H4 (cell line): Measurements from ENCODE around the gene BAX. TPM values are rescaled to one million over a fixed set of nuclear protein-coding genes. Genes with fewer than 3 reads are reported as not detected.
"Not testable (repeated sequence)": the region's sequence is repeated elsewhere in the genome, so short reads cannot be mapped to it uniquely, and the experiment has no call there.

Experiments
- DNase-seq: peaks from one replicate; pipeline ENCODE4 v3.0.0-alpha.2; 2015; ENCODE audit warnings: low spot score
- total RNA-seq: library from RNA; depleted of rRNA; stranded (reverse); fragments of >200 nt; shearing (Covaris generic); gene quantifications from 2 replicates; pipeline ENCODE4 v1.2.3, GENCODE V29; 2014; rRNA removed

BAX gene
- total RNA-seq = 132 and 135 TPM in 2 replicates

GRCh38 chr19:48954595-48955307, at the start of gene BAX:
TSS of gene BAX (plus strand) at chr19:48954875. CDS start at chr19:48954929, 54 bp downstream.
- DNase-seq = peak; percentile 99

DNA sequence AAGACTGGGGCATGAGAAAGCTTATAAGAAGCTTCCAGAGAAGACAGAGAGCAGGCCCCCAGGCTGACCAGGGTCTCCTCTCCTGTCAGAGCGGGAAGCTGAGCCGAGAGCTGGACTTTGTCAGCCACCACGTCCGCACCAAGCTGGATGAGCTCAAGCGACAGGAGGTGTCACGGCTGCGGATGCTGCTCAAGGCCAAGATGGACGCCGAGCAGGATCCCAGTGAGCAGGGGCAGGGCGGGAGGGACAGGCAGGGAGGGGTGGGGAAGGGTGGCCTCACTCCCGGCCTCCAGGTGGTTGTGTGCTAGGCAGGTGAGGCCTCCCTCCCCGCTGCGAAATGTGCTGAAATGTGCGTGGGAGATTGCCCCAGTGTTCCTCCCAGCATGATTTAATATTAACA, 49.0 kb upstream of the BAX start:
- DNase-seq = no peak

DNA sequence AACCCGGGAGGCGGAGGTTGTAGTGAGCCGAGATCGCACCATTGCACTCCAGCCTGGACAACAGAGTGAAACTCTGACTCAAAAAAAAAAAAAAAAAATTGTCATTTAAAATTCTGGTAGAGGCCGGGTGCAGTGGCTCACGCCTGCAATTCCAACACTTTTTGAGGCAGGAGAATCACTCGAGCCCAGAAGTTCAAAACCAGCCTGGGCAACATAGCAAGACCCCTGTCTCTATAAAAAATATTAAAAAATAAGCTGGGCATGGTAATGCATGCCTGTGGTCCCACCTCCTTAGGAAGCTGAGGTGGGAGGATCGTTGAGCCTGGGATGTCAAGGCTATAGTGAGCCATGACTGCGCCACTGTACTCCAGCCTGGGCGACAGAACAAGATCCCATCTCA, 48.4 kb upstream of the BAX start:
- no peak for DNase-seq

DNA sequence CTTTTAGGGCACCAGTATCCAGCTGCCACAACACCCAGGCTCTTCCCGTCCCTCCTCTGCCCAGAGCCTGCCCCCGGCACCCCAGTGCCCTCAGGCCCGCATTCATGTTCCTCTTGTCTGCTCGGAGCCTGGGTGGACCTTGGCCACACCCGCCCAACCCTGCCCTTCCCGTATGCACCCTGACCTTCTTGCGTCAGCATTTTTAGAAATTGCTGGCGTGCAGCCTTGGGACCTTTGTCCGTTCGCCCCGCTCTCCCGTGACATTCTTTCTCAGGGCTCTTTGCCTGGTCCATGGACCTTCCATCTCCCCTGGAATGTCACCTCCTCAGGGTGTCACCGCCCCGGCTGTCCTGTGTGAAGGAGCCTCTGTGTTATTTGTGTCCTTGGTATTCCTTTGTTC, 47.0 kb upstream of the BAX start:
- DNase-seq = no peak

DNA sequence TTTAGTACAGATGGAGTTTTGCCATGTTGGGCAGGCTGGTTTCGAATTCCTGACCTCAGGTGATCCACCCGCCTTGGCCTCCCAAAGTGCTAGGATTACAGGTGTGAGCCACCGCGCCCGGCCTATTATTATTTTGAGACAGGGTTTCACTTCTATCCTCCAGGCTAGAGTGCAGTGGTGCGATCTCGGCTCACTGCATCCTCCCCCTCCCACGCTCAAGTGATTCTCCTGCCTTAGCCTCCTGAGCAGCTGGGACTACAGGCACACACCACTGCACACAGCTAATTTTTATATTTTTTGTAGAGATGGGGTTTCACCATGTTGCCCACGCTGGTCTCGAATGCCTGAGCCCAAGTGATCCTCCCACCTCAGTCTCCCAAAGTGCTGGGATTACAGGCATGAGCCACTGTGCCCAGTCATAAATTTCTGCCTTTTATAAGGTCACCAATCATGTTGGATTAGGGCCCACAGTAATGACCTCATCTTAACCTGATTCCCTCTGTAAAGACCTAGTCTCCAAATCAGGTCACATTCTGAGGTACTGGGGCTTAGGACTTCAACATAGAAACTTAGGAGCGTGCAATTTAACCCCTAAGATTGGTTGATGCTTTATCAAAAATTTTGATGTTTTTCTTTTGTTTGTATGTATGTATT, 45.1 kb upstream of the BAX start:
- DNase-seq = not testable (repeated sequence)

- DNase-seq = no peak
Measured at GRCh38 chr19:48910803-48911202, 43.9 kb upstream of the BAX start.

DNA sequence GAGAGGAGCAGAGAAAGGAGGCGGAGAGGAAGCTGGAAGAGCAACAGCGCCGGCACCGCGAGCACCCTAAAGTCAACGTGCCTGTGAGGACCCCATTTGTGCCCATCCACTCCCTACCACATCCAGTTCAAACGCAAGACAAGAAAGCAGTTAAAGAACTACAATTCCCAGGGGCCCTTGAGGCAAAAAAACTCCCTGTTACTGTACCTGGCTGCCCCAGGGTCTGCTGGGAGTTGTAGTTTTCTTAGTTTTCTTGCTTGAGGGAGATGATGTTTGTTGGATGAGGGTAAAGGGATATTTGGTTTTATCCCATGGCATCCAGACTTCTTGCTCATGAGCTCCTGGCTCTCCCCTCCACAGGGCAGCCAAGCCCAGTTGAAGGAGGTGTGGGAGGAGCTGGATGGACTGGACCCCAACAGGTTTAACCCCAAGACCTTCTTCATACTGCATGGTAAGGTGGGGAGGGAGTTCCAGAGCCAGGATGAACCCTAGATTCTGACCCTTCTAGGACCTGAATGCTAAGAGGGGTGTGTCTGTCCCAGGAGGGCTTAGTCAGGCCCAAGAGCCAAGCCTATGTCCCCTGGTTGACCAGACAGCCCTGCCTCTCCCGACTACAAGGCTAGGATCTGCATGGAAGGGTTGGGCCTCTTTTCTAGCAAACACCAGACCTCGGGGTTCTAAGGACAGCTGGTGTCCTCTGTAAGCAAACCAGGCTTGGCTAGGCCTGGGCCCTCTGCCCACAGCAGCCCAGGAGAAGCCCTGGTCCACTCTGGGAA, 41.4 kb upstream of the BAX start:
- no peak for DNase-seq

DNA sequence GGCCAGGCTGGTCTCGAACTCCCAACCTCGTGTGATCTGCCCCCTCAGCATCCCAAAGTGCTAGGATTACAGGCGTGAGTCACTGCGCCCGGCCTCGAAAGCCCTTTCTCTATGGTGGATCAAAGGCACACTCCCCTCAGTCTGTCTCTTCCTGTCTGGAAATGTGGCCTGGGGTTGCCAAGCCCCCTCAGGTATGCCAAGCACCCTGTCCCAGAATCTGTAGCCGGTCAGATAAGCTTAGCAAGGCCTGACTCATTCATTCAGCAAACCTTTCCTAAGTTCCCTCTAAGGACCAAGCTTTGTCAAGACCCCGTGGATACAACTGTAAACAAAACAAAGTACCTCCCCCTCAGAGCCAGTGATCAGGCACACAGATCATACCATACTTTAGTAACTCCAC, 40.5 kb upstream of the BAX start:
- no peak for DNase-seq

DNA sequence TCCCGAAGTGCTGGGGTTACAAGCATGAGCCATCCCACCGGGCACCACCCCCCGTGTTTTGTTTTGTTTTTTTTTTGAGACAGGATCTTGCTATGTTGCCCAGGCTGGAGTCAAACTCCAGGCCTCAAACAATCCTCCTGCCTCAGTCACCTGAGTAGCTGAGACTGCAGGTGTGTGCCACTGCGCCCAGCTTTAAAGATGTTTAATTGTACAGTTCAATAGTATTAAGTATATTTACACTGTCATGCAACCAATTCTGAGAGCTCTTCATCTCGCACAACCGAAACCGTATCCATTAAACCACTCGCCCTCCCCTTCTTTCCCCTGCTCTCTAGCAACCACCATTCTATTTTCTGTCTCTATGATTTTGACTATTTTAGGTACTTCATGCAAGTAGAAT, 38.9 kb upstream of the BAX start:
- DNase-seq = no peak

GRCh38 chr19:48918071-48918470, 36.6 kb upstream of the BAX start:
- DNase-seq = no peak

DNA sequence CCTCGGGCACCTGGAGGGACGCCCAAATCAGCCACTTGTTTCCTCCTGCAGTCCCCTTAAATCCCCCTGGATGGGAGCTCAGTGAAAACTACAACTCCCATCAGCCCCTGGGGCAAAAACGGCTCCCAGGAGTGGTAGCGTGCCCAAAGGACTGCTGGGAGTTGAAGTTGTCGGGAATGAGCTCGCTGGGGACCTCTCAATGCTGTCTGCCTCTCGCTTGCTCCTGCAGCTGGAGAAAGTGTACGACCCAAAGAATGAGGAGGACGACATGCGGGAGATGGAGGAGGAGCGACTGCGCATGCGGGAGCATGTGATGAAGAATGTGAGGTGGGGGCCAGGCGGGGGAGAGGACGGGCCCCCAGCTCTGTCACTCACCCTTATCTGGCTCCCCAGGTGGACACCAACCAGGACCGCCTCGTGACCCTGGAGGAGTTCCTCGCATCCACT, 35.9 kb upstream of the BAX start:
- DNase-seq = no peak

GRCh38 chr19:48919271-48919670, 35.4 kb upstream of the BAX start:
- not testable (repeated sequence) for DNase-seq

GRCh38 chr19:48920949-48921348, 33.7 kb upstream of the BAX start:
- no peak for DNase-seq

- DNase-seq = no peak
Measured at GRCh38 chr19:48921721-48922500, 32.8 kb upstream of the BAX start.

DNA sequence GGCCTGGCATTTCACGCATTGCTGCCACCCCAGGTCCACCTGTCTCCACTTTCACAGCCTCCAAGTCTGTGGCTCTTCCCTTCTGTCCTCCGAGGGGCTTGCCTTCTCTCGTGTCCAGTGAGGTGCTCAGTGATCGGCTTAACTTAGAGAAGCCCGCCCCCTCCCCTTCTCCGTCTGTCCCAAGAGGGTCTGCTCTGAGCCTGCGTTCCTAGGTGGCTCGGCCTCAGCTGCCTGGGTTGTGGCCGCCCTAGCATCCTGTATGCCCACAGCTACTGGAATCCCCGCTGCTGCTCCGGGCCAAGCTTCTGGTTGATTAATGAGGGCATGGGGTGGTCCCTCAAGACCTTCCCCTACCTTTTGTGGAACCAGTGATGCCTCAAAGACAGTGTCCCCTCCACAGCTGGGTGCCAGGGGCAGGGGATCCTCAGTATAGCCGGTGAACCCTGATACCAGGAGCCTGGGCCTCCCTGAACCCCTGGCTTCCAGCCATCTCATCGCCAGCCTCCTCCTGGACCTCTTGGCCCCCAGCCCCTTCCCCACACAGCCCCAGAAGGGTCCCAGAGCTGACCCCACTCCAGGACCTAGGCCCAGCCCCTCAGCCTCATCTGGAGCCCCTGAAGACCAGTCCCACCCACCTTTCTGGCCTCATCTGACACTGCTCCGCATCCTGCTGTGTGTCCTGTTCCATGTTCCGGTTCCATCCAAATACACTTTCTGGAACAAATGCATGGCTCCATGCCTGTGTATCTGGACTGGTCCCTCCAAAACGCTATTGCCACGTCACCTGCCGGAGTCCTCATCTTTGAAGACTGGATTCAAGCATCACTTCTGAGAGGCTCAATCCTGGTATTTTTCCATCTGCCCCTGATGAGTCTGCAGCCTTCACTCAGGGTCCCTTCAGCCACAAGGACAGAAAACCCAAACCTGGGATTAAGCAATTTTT, 31.9 kb upstream of the BAX start:
- DNase-seq = no peak

DNA sequence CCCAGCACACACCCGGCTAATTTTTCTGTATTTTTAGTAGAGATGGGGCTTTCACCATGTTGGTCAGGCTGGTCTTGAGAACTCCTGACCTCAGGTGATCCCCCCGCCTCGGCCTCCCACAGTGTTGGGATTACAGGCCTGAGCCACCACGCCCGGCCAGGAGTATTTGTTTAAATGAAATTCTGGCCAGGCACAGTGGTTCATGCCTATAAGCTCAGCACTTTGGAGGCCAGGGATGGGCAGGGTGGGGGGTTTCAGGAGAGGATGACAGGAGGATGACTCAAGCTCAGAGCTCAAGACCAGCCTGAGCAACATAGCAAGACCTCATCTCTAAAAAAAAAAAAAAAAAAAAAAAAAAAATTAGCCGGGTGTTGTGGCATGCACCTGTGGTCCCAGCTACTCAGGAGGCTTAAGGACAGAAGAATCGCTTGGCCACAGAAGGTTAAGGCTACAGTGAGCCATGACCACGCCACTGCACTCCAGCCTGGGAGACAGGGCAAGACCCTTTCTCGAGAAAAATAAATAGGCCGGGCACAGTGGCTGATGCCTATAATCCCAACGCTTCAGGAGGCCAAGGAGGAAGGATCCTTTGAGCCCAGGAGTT, 29.3 kb upstream of the BAX start:
- DNase-seq = peak; percentile 61

- not testable (repeated sequence) for DNase-seq
Measured at GRCh38 chr19:48925890-48926289, 28.8 kb upstream of the BAX start.

DNA sequence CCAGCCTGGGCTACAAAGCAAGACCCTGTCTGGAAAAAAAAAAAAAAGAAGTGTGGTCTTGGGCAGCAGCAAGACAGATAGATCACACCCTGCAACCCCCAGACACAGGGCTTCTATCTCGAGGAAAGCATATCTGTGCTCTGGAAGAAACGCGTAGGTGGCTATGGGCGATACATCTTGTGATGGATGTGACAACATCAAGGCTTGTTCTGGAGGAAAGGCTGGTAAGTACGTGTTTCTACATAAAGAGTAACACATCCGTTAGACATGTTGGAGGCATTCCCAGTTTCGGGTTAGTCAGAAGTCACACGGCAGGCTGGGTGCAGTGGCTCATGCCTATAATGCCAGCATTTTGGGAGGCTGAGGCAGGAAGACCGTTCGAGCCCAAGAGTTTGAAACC, 27.8 kb upstream of the BAX start:
- peak; percentile 94 for DNase-seq

GRCh38 chr19:48927692-48928091, 27.0 kb upstream of the BAX start:
- not testable (repeated sequence) for DNase-seq
